Epithelial cell of esophagus (primary cell): ENCODE results near the gene HOXC5.

Experiments used
- DNase-seq: peaks from one replicate; pipeline ENCODE4 v3.0.0; 2010; ENCODE audit warnings: low read depth
- H3K4me3 ChIP-seq: 2 replicates; pipeline ENCODE4 v1.5.1; 2011; ENCODE audit warnings: mild to moderate bottlenecking, low read length, control low read depth
- CTCF ChIP-seq: IDR thresholded peaks from 2 replicates; pipeline ENCODE4 v1.5.1; 2011; ENCODE audit warnings: low read depth, mild to moderate bottlenecking, low read length, control low read depth, inconsistent platforms; ENCODE audit not compliant: insufficient read depth; ENCODE audit errors: missing control alignments

HOXC5 gene

GRCh38 chr12:54082397-54082892 is 49.6 kb downstream of the HOXC5 start:
- no peak for DNase-seq
- TF ChIP-seq CTCF: no peak
- H3K4me3 ChIP-seq: no peak overlapping the region
